Measurements from ENCODE around the gene ETFA. TPM values are rescaled to one million over a fixed set of nuclear protein-coding genes. Genes with fewer than 3 reads are reported as not detected.

ETFA gene
- polyA plus RNA-seq, 2 donors = 43.5 to 111 TPM

Other genes starting within 250 kb of the ETFA start
- under 1 TPM; 0.24 TPM for gene ISL2, start 25.3 kb upstream of the ETFA start, polyA plus RNA-seq

Data from esophagus (tissue), 2 donors.